IMR-90 (cell line): ENCODE data around the gene SDR39U1.

Source experiments
- CTCF ChIP-seq: conservative IDR thresholded peaks from 2 replicates; pipeline ENCODE4 v1.5.1; 2012; ENCODE audit warnings: mild to moderate bottlenecking, low read depth, low read length, improper control_type of control experiment
- RFX5 ChIP-seq: IDR thresholded peaks from 2 replicates; pipeline ENCODE4 v1.8.0; 2012; ENCODE audit warnings: low read depth, mild to moderate bottlenecking, low read length, moderate library complexity

- TF ChIP-seq CTCF (no peak), RFX5 (no peak)
Observed at GRCh38 chr14:24430682-24431568, 11.7 kb downstream of the SDR39U1 start.
